GM21526 (cell line): Measurements from ENCODE around the gene PAM.

ENCODE experiments used
- ATAC-seq: cut with Tn5 transposase; IDR thresholded peaks from one replicate; pipeline ENCODE4 v1.9.1; 2021; ENCODE audit warnings: moderate library complexity; ENCODE audit not compliant: unreplicated experiment, low FRiP score

The PAM gene

GRCh38 chr5:102802708-102803458 is 47.8 kb downstream of the PAM start:
- no peak for ATAC-seq

DNA sequence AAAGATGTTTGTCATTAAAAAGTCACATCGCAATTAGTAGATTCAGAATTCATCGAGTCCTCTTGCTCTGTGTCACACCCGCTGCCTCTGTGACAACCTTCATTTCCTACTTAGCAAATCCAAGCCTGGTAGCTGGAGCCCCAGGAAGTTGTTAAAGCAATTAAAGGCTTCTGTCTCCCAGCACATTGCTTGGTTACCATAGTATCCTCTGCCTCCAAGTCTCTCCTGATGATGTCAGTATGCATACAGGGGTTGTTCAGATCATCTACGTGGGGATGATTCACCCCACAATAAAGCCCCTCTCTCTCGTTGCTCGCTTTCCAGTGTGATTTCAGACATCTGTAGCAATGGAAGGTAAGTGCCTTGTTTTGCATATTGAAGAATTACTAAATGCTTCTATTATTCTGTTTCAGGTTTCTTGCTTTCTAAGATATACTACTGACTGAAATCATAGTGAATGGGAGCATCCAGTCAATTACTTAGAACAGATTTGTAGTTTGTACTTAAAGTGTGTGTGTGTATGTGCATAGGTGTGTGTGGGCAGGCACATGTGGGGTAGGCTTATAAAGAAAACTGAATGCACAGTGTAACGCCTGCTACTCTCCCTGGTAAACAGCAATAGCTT is 52.9 kb downstream of the PAM start:
- no peak for ATAC-seq

DNA sequence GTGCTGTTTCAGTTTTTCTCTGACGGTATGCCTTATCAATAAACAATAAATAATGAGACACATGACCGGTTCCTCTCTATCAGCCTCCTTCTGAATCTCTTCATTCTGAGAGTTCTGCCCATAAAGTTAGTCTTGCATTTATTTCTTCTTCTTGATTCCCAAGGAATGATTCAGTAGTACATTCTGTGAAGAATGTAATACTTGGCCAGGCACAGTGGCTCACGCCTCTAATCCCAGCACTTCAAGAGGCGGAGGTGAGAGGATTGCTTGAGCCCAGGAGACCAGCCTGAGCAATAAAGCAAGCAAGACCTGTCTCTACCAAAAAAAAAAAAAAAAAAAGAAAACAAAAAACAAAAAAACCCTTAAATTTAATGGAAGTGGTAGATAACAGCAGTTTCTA is 53.9 kb downstream of the PAM start:
- ATAC-seq = no peak

GRCh38 chr5:102811972-102812371 is 56.9 kb downstream of the PAM start:
- ATAC-seq = no peak

DNA sequence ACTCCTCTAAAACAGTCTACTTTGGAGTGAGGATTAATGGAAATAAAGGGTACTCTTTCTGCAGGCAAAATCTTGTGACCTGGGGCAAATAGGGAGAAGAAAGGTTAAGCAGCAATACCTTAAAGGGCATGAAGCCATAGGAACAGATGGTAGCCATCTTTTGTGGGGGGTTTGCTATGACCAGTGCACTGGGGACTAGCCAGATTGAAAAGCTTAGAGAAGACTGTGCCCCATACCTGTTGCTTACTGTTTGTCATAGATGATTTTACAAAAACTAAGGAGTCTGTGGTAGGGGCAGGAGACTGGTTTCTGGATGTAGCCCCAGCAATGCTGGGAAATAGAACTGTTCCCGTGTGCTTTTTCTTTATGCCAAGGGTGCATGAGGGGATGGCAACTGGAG is 58.6 kb downstream of the PAM start:
- no peak for ATAC-seq

- ATAC-seq = no peak
Observed at GRCh38 chr5:102815084-102815483, 60.0 kb downstream of the PAM start.

- no peak for ATAC-seq
Observed at GRCh38 chr5:102815540-102816332, 60.6 kb downstream of the PAM start.

- ATAC-seq = no peak
Observed at GRCh38 chr5:102818345-102818744, 63.2 kb downstream of the PAM start.

GRCh38 chr5:102818934-102819333 is 63.8 kb downstream of the PAM start:
- ATAC-seq = no peak

GRCh38 chr5:102819634-102820033 is 64.5 kb downstream of the PAM start:
- no peak for ATAC-seq

- ATAC-seq = no peak
Observed at GRCh38 chr5:102823441-102823874, 68.4 kb downstream of the PAM start.

- no peak for ATAC-seq
Observed at GRCh38 chr5:102826629-102827028, 71.5 kb downstream of the PAM start.

DNA sequence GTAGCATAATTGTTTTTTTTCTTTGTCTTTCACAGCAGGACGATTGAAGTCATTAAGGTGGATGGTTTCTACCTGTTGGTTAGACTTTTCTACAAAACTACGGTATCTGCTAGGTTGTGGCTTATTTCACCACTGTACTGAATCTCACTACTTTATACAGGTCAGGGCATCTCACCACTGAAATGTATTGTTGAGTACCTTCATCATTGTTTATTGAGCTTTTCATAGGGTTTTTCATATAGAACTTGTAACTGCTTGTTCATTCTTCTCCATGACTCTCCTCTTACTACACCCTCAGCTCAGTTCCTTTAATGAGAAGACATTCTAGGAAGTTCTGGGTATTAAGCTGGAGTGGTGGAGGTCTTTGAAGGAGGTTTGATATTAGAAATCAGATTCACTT is 75.1 kb downstream of the PAM start:
- ATAC-seq = no peak

DNA sequence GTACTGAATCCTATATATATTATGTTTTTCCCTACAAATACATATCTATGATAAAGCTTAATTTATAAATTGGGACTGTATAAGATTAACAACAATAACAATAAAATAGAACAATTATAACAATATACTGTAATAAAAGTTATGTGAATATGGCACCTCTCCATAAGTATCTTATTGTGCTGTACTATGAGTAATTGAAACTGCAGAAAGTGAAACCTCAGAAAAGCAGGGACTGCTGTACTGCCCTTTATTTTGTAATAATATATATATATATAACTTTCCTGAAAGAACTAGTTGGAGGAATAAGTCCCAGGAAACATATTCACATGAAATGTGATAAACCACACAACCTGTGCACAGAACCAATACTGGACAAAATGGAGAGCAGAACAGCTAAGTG is 77.3 kb downstream of the PAM start:
- no peak for ATAC-seq

DNA sequence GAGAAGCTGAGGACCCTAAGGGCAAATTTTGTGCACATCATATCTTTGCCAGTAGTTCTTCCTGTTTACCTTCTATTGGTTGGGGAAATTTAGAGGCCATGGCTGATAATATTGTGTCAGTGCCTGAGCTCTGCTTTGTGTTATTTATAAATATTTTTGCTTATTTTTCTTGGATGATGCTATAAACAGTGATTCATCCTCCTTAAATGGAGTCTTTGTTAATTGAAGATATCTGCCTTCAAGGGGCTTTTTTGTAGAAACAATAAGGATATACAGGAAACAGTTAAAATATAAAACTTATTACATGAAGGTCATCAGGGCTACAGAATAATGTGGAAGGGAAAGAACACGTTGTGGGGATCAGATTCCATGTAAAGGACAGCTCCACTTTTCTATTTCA is 78.0 kb downstream of the PAM start:
- ATAC-seq = no peak

GRCh38 chr5:102834438-102834964 is 79.4 kb downstream of the PAM start:
- no peak for ATAC-seq

- no peak for ATAC-seq
Observed at GRCh38 chr5:102835717-102836116, 80.6 kb downstream of the PAM start.

- no peak for ATAC-seq
Observed at GRCh38 chr5:102841021-102841420, 85.9 kb downstream of the PAM start.

DNA sequence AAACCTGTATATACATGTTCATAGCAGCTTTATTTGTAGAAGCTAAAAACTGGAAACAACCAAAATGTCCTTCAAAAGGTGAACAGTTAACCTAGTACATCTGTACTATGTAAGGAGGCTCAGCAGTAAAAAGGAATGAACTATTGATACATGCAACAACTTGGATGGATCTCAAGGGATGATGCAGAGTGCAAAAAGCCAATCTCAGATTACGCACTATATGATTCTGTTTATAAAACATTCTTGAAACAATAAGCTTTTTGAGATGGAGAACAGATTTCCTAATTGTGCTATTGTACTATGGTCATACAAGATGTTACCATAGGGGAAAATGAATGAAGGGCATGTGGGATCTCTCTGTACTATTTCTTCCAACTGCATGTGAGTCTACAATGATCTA is 88.9 kb downstream of the PAM start:
- no peak for ATAC-seq

DNA sequence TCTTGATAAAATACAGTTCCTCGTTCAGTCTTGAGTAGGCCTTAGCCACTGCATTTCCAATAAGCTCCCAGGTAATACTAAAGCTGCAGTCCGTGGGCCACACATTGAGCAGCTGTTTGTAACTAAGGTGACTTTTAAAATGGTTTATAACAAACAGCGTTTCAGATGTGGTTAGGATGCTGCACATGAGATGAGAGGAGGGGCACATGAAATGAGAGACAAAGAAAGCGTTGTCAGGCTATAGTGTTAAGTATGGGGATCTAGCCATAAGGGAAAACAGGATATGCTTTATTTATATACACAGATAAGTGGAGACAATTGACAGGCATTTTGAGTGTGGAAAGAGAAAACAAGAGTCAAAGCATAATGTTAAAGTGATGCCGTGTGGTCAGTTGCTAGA is 89.9 kb downstream of the PAM start:
- ATAC-seq = no peak

GRCh38 chr5:102850503-102850902 is 95.4 kb downstream of the PAM start:
- ATAC-seq = no peak
